Tibial nerve (tissue), 4 donors: ENCODE data around the gene HOMEZ. TPM values are rescaled to one million over a fixed set of nuclear protein-coding genes. Genes with fewer than 3 reads are reported as not detected.

ENCODE experiments used
- DNase-seq, 2 donors: peaks; one replicate each; pipeline ENCODE4 v3.0.0-alpha.2; 2019; ENCODE audit warnings: low spot score in 2 of 2
- H3K27ac ChIP-seq, 4 donors: fragments of 200-600 bp; sonication (generic) in 3 of 4; one replicate each; pipeline ENCODE4 v1.5.1; 2017 to 2019; ENCODE audit warnings: mild to moderate bottlenecking in 1 of 4
- H3K27me3 ChIP-seq, 2 donors: fragments of 200-600 bp; sonication (generic) in 1 of 2; one replicate each; pipeline versions ENCODE4 v1.5.1 to v1.6.0; 2017 to 2019
- H3K36me3 ChIP-seq, 3 donors: fragments of 200-600 bp; sonication (generic); one replicate each; pipeline ENCODE4 v1.5.1; 2018 to 2019
- H3K4me1 ChIP-seq, 4 donors: fragments of 200-600 bp; sonication (generic) in 3 of 4; one replicate each; pipeline ENCODE4 v1.5.1; 2017 to 2019
- H3K4me3 ChIP-seq, 4 donors: fragments of 200-600 bp; sonication (generic) in 3 of 4; one replicate each; pipeline ENCODE4 v1.5.1; 2017 to 2019; ENCODE audit warnings: mild to moderate bottlenecking in 1 of 4, moderate library complexity in 1 of 4
- H3K9me3 ChIP-seq, 4 donors: fragments of 200-600 bp; sonication (generic) in 3 of 4; one replicate each; pipeline ENCODE4 v1.5.1; 2017 to 2019
- CTCF ChIP-seq, 5 experiments: fragments of 200-600 bp in 3 of 5; fragments of 450-650 bp in 2 of 5; sonication (generic) in 3 of 5; IDR thresholded peaks; one replicate each; pipeline ENCODE4 v1.5.1; 2016 to 2019; ENCODE audit warnings: antibody characterized with exemption in 5 of 5, mild to moderate bottlenecking in 3 of 5, moderate library complexity in 2 of 5
- EP300 ChIP-seq, 2 donors: sonication (generic); formaldehyde crosslinking; IDR thresholded peaks; one replicate each; pipeline ENCODE4 v1.6.1; 2017; ENCODE audit warnings: antibody characterized with exemption in 2 of 2, mild to moderate bottlenecking in 1 of 2
- POLR2A ChIP-seq, 2 donors: fragments of 450-650 bp; IDR thresholded peaks; one replicate each; pipeline ENCODE4 v1.6.1; 2017; ENCODE audit warnings: antibody characterized with exemption in 2 of 2, mild to moderate bottlenecking in 2 of 2, moderate library complexity in 2 of 2
- WGBS, 2 donors: methylation state at CpG; one replicate each; pipeline ENCODE4 v1.1.5; 2018; 5-methylcytosine and 5-hydroxymethylcytosine counted together
- total RNA-seq, 4 donors: library from RNA; depleted of rRNA; stranded (reverse); fragments of >200 nt; gene quantifications; one replicate each; pipeline ENCODE4 v1.1.0, GENCODE V29; 2016

Gene HOMEZ
- total RNA-seq, 4 donors from 2014 or later: 7.5 to 35.2 (median 10.2) TPM

DNA sequence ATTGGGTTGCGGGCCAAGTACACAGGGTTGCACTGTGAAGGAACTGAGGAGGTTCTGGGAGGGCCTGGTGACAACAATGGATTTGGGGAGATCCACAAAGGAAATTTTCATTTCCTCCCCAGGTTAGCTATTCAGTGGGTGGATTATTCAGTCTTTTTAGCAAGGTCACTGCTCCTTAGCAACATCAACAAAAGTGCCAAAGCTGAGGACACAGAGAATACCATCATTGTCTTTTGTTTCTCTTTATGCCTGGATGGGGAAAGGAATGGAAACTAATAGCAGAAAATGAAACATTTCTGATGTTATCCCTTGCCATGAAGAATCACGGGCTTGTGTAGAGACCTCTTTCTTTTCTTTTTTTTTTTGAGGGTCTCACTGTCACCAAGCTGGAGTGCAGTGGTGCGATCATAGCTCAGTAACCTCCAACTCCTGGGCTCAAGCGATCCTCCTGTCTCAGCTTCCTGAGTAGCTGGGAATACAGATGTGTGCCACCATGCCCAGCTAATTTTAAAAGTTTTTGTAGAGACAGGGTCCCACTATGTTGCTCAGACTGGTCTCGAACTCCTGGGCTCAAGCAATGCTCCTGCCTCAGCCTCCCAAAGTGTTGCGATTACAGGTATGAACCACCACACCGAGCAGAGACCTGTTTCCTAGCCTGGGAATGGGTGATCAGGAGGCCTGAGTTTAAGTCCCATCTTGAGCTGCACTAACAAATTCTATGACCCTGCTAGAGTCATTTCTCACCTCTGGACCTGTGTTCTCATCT is 10.3 kb upstream of the HOMEZ start:
- Histone ChIP-seq H3K27me3 (no peaks in the 10 kb centered on the region), H3K9me3 (no peaks in the 10 kb centered on the region), H3K4me1 (peaks cover 0 to 47% (median 23%) of the 10 kb centered on the region in 4 donors), H3K4me3 (no peak overlapping the region), H3K27ac (peak overlapping the region in 2 of 4 donors; percentile 27 to 30), H3K36me3 (peaks cover 0 to 26% (median 0%) of the 10 kb centered on the region in 3 donors)
- TF ChIP-seq EP300 (IDR thresholded peaks at IDR 0.05): no peak
- TF ChIP-seq POLR2A (IDR thresholded peaks at IDR 0.05): no peak
- no peak for TF ChIP-seq CTCF (IDR thresholded peaks at IDR 0.05)
- DNase-seq: no peak
- WGBS, 2 donors: 78 to 80% methylated on average over 7 of the region's 7 CpGs

GRCh38 chr14:23294734-23295561 is 9.0 kb upstream of the HOMEZ start:
- H3K4me3 ChIP-seq: no peak overlapping the region

DNA sequence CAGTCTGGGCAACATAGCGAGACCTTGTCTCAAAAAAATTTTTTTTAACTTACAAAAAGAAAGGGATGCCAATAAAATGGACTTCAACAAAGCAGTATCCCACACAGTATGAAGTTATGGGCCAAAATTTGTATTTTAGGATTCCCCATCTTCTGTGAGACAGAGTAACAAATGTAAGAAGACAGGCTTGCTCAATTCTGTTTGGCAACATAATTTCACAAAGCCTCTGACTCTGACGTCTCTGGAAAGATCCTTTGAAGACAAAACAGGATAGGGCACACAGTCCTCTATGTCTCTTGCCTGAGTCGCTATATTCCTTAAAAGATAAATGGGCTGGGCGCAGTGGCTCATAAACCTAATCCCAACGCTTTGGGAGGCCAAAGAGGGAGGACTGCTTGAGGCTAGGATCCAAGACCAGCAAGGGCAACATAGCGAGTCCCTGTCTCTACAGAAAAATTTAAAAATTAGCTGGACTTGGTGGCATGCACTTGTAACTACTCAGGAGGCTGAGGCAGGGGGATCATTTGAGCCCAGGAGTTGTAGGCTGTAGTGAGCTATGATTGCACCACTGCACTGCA is 1.1 kb upstream of the HOMEZ start:
- DNase-seq: no peak
- H3K36me3 ChIP-seq: no peaks in the 10 kb centered on the region
- TF ChIP-seq CTCF (IDR thresholded peaks at IDR 0.05): no peak
- TF ChIP-seq POLR2A (IDR thresholded peaks at IDR 0.05): no peak
- no peak for TF ChIP-seq EP300 (IDR thresholded peaks at IDR 0.05)
- H3K27ac ChIP-seq: peak overlapping the region; percentile 95 to 98 (median 97)
- 55 to 57% methylated on average over 6 of the region's 6 CpGs for WGBS, 2 donors
- H3K9me3 ChIP-seq: no peaks in the 10 kb centered on the region
- peak overlapping the region; percentile 60 to 98 (median 94) for H3K4me3 ChIP-seq
- peaks cover 0 to 27% (median 9%) of the 10 kb centered on the region in 4 donors for H3K4me1 ChIP-seq
- H3K27me3 ChIP-seq: no peaks in the 10 kb centered on the region

More at GRCh38 chr14:23294734-23295561, 9.0 kb upstream of the HOMEZ start:
- TF ChIP-seq EP300 (IDR thresholded peaks at IDR 0.05) (no peak), CTCF (IDR thresholded peaks at IDR 0.05) (peak; percentile 66 to 94 (median 71))
- Histone ChIP-seq H3K27me3 (no peaks in the 10 kb centered on the region), H3K36me3 (peaks cover 0 to 26% (median 0%) of the 10 kb centered on the region in 3 donors), H3K9me3 (no peaks in the 10 kb centered on the region), H3K4me1 (peaks cover 0 to 38% (median 16%) of the 10 kb centered on the region in 4 donors), H3K27ac (peak overlapping the region in 2 of 4 donors; percentile 27 to 30)
- DNase-seq: peak in 1 of 2 donors; percentile 47
- 31% methylated on average over 24 of the region's 24 CpGs for WGBS, 2 donors

GRCh38 chr14:23285530-23286019 is 357 bp downstream of the HOMEZ start:
- 0% methylated on average over 17 of the region's 22 CpGs for WGBS, 2 donors
- no peak for DNase-seq
- peaks cover 0 to 7% (median 0%) of the 10 kb centered on the region in 3 donors for H3K36me3 ChIP-seq
- TF ChIP-seq POLR2A (IDR thresholded peaks at IDR 0.05) (no peak), EP300 (IDR thresholded peaks at IDR 0.05) (no peak), CTCF (IDR thresholded peaks at IDR 0.05) (no peak)
- H3K4me1 ChIP-seq: peaks cover 0 to 27% (median 9%) of the 10 kb centered on the region in 4 donors
- H3K27ac ChIP-seq: peak overlapping the region; percentile 95 to 98 (median 97)
- H3K9me3 ChIP-seq: no peaks in the 10 kb centered on the region
- peak overlapping the region; percentile 60 to 98 (median 94) for H3K4me3 ChIP-seq
- H3K27me3 ChIP-seq: no peaks in the 10 kb centered on the region
